Measurements from ENCODE around the gene ZNF837. TPM values are rescaled to one million over a fixed set of nuclear protein-coding genes. Genes with fewer than 3 reads are reported as not detected.
"Not testable (repeated sequence)": the region's sequence is repeated elsewhere in the genome, so short reads cannot be mapped to it uniquely, and the experiment has no call there.

The ZNF837 gene
- total RNA-seq = 1.4 and 1.7 TPM in 2 replicates

- intact Hi-C loops (cut with micrococcal nuclease) = loop anchor here (1.0 to 2.0 kb wide), 12 partner anchors 19 to 198 kb away; partner anchors contain the start of genes ERVK3-1, MZF1, ZNF132 and ZNF274
Measured at GRCh38 chr19:58380662-58381459, at the start of gene ZNF837. Gene ZNF837, minus strand, starts transcription at chr19:58381030. Its CDS starts 11,698 bp downstream, at chr19:58369332.

- intact Hi-C loops (cut with micrococcal nuclease) = no loop called here
Measured at GRCh38 chr19:58429745-58430144, 48.9 kb upstream of the ZNF837 start.

- intact Hi-C loops (cut with micrococcal nuclease) = no loop called here
Measured at GRCh38 chr19:58428617-58429016, 47.8 kb upstream of the ZNF837 start.

GRCh38 chr19:58417071-58417470 lies 36.2 kb upstream of the ZNF837 start:
- intact Hi-C loops (cut with micrococcal nuclease) = no loop called here

GRCh38 chr19:58416604-58417003 lies 35.8 kb upstream of the ZNF837 start:
- intact Hi-C loops (cut with micrococcal nuclease) = no loop called here

- intact Hi-C loops (cut with micrococcal nuclease) = loop anchor here (2.0 to 5.0 kb wide), 4 partner anchors 66 to 226 kb away; partner anchors contain the start of genes ZBTB45, ZNF274 and ZSCAN22
Measured at GRCh38 chr19:58409010-58409790, 28.4 kb upstream of the ZNF837 start.

- intact Hi-C loops (cut with micrococcal nuclease) = loop anchor here (1.0 to 5.0 kb wide), 9 partner anchors 21 to 226 kb away; partner anchors contain the start of genes RPS5, ZBTB45, ZNF132 and ZNF274
Measured at GRCh38 chr19:58408152-58409009, 27.6 kb upstream of the ZNF837 start, which contains the start of gene ZNF584. Gene ZNF584, plus strand, starts transcription at chr19:58408649. Its CDS starts 499 bp downstream, at chr19:58409148.

- intact Hi-C loops (cut with micrococcal nuclease) = loop anchor here (1.0 to 5.0 kb wide), 9 partner anchors 20 to 225 kb away; partner anchors contain the start of genes RPS5, ZBTB45, ZNF132 and ZNF274
Measured at GRCh38 chr19:58407658-58408151, 26.9 kb upstream of the ZNF837 start.

- intact Hi-C loops (cut with micrococcal nuclease) = loop anchor here (5.0 kb wide), 2 partner anchors 80 to 110 kb away; partner anchors contain the start of genes ZBTB45 and ZSCAN22
Measured at GRCh38 chr19:58406818-58407657, 26.2 kb upstream of the ZNF837 start.

- intact Hi-C loops (cut with micrococcal nuclease) = not testable (repeated sequence)
Measured at GRCh38 chr19:58403920-58404478, 23.2 kb upstream of the ZNF837 start.

GRCh38 chr19:58401840-58402421 lies 21.1 kb upstream of the ZNF837 start:
- intact Hi-C loops (cut with micrococcal nuclease) = loop anchor here (1.0 to 2.0 kb wide), 6 partner anchors 15 to 97 kb away; partner anchors contain the start of genes RPS5, ZNF132, ZNF324B and ZNF837

GRCh38 chr19:58400916-58401839 lies 20.3 kb upstream of the ZNF837 start:
- intact Hi-C loops (cut with micrococcal nuclease) = loop anchor here (1.0 to 2.0 kb wide), 6 partner anchors 14 to 98 kb away; partner anchors contain the start of genes RPS5, ZNF132, ZNF324B and ZNF837

GRCh38 chr19:58400316-58400915 lies 19.6 kb upstream of the ZNF837 start:
- intact Hi-C loops (cut with micrococcal nuclease) = loop anchor here (2.0 kb wide), 1 partner anchor 74 kb away; no protein-coding TSS in a partner anchor

GRCh38 chr19:58399903-58400302 lies 19.1 kb upstream of the ZNF837 start:
- intact Hi-C loops (cut with micrococcal nuclease) = loop anchor here (2.0 kb wide), 1 partner anchor 75 kb away; no protein-coding TSS in a partner anchor

GRCh38 chr19:58398545-58398944 lies 17.7 kb upstream of the ZNF837 start:
- intact Hi-C loops (cut with micrococcal nuclease) = no loop called here

GRCh38 chr19:58398087-58398486 lies 17.3 kb upstream of the ZNF837 start:
- intact Hi-C loops (cut with micrococcal nuclease) = no loop called here

GRCh38 chr19:58397533-58398037 lies 16.8 kb upstream of the ZNF837 start:
- intact Hi-C loops (cut with micrococcal nuclease) = no loop called here

Data from T-helper 2 cell treated with Interferon-gamma antibody and Interleukin-4, amounts not matched to agents 100 ng/mL and 5 ng/mL, for 36 hours (primary cell).